GM10266 (cell line): Measurements from ENCODE around the gene CCDC15.
"Not testable (repeated sequence)": the region's sequence is repeated elsewhere in the genome, so short reads cannot be mapped to it uniquely, and the experiment has no call there.

Experiments
- DNase-seq: peaks from one replicate; pipeline ENCODE4 v3.0.0; 2012; ENCODE audit errors: extremely low spot score
- CTCF ChIP-seq: IDR thresholded peaks from 2 replicates; pipeline ENCODE4 v1.5.1; 2012; ENCODE audit warnings: mild to moderate bottlenecking, low read depth; ENCODE audit not compliant: control insufficient read depth, insufficient read depth; ENCODE audit errors: missing control alignments

The CCDC15 gene

GRCh38 chr11:125036933-125037332 is 82.9 kb downstream of the CCDC15 start:
- no peak for DNase-seq
- TF ChIP-seq CTCF, result no peak

GRCh38 chr11:125049164-125049792 is 95.3 kb downstream of the CCDC15 start:
- no peak for DNase-seq
- TF ChIP-seq CTCF, result no peak

GRCh38 chr11:125052047-125052446 is 98.0 kb downstream of the CCDC15 start:
- no peak for DNase-seq

DNA sequence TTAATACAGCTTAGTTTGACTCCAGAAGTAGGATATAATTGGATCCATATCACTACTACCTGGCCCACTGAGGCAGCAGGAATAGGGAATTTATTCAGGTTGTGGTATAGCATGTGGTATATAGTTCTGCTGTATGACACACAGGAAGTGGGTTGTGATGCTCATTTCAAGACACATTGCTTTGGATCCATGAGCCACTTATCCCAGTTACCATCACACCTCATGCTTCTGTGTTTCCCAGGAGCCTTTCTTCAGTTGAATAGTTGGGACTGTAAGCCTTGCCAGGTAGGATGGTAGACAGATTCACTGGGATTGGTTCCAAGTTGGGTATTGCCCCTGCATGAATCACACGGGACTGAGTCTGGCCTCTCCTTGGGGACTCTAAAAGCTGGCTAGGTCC is 99.2 kb downstream of the CCDC15 start:
- TF ChIP-seq CTCF, result no peak
- DNase-seq, result no peak

More at GRCh38 chr11:125052047-125052446, 98.0 kb downstream of the CCDC15 start:
- no peak for TF ChIP-seq CTCF

- DNase-seq, result no peak
- no peak for TF ChIP-seq CTCF
These were observed 101.2 kb downstream of the CCDC15 start for GRCh38 chr11:125055107-125055715.

DNA sequence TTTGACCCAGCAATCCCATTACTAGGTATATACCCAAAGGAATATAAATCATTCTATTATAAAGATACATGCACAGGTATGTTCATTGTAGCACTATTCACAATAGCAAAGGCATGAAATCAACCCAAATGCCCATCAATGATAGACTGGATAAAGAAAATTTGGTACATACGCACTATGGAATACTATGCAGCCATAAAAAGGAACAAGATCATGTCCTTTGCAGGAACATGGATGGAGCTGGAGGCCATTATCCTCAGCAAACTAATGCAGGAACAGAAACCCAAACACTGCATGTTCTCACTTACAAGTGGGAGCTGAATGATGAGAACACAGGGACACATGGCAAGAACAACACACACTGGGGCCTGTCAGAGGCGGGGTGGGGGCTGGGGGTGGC is 102.1 kb downstream of the CCDC15 start:
- DNase-seq, result not testable (repeated sequence)

DNA sequence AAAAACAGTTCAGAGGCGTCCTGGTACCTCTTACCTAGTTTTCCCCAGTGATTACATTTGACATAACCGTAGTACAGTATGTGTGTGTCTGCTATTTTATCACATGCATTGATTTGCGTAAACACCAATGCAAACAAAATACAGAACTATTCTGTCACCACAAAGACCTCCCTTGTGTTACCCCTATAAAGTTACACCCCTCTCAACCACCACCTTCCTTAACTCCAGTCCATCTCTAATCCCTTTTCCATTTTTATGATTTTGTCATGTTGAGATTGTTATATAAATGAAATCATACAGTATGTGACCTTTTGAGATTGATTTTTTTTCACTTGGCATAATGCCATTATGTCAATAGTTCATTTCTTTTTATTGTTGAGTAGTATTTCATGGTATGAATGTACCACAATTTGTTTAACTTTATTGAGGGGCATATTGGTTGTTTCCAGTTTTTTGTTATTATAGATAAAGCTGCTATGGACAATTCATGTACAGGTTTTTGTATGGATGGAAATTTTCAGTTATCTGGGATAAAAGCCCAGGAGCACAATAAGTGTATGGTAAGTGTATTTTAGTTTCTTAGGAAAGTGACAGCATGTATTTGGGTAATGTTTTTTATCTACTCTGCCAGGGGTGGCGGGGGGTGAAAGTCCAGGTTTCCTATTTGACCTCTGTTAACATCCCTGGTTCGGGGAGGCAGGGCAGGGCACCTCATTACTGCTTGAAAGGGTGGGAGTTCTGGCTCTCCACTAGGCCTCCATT is 103.1 kb downstream of the CCDC15 start:
- TF ChIP-seq CTCF, result no peak
- no peak for DNase-seq
